CD4-positive, CD25-positive, alpha-beta regulatory T cell (primary cell): Measurements from ENCODE around the gene SLC2A9. TPM values are rescaled to one million over a fixed set of nuclear protein-coding genes. Genes with fewer than 3 reads are reported as not detected.
"Not testable (repeated sequence)": the region's sequence is repeated elsewhere in the genome, so short reads cannot be mapped to it uniquely, and the experiment has no call there.

Experiments
- ATAC-seq, 2 donors: fragments of 150-1000 bp; cut with Tn5 transposase; one replicate each; pipeline ENCODE4 v1.10.0; 2021; ENCODE audit warnings: low read depth in 2 of 2, moderate number of reproducible peaks in 2 of 2, moderate library complexity in 1 of 2
- DNase-seq, 3 donors: peaks; one replicate each; pipeline versions ENCODE4 v3.0.0 to v3.0.0-alpha.2; 2012 to 2022; ENCODE audit warnings: mixed read lengths in 1 of 3
- H3K27ac ChIP-seq: one replicate; pipeline ENCODE4 v1.7.0; 2013; ENCODE audit warnings: mild to moderate bottlenecking, low read length; ENCODE audit not compliant: insufficient read depth, poor library complexity, severe bottlenecking
- H3K27me3 ChIP-seq: one replicate; pipeline ENCODE4 v1.7.0; 2013; ENCODE audit warnings: low read length; ENCODE audit not compliant: control insufficient read depth, insufficient read depth
- H3K36me3 ChIP-seq: one replicate; pipeline ENCODE4 v1.7.0; 2013; ENCODE audit warnings: mild to moderate bottlenecking, low read length, moderate library complexity; ENCODE audit not compliant: control insufficient read depth, insufficient read depth
- H3K4me1 ChIP-seq: 2 replicates; pipeline ENCODE4 v1.7.0; 2013; ENCODE audit warnings: mild to moderate bottlenecking, low read length; ENCODE audit not compliant: insufficient read depth, control insufficient read depth, poor library complexity, severe bottlenecking
- H3K4me3 ChIP-seq: one replicate; pipeline ENCODE4 v1.7.0; 2013; ENCODE audit warnings: low read depth, mild to moderate bottlenecking, low read length, moderate library complexity
- H3K9me3 ChIP-seq, 2 experiments: 1 replicate in 1 of 2; 2 replicates in 1 of 2; pipeline ENCODE4 v1.7.0; 2013; ENCODE audit warnings: low read length in 2 of 2, mild to moderate bottlenecking in 1 of 2, moderate library complexity in 1 of 2; ENCODE audit not compliant: control insufficient read depth in 2 of 2
- H3K27ac Mint-ChIP-seq, 3 donors: one replicate each; pipeline ENCODE4 v1.8.0; 2020 to 2022; ENCODE audit warnings: mild to moderate bottlenecking in 3 of 3, mixed read lengths in 3 of 3, moderate library complexity in 2 of 3
- H3K27me3 Mint-ChIP-seq: one replicate; pipeline ENCODE4 v1.8.0; 2022; ENCODE audit warnings: mild to moderate bottlenecking, mixed read lengths
- H3K36me3 Mint-ChIP-seq: one replicate; pipeline ENCODE4 v1.8.0; 2020; ENCODE audit warnings: mixed read lengths
- H3K4me1 Mint-ChIP-seq, 4 donors: one replicate each; pipeline ENCODE4 v1.8.0; 2020 to 2022; ENCODE audit warnings: mixed read lengths in 4 of 4, mild to moderate bottlenecking in 1 of 4
- H3K4me3 Mint-ChIP-seq, 4 donors: one replicate each; pipeline ENCODE4 v1.8.0; 2020 to 2022; ENCODE audit warnings: mild to moderate bottlenecking in 4 of 4, mixed read lengths in 4 of 4, moderate library complexity in 3 of 4
- H3K9me3 Mint-ChIP-seq, 7 donors: one replicate each; pipeline ENCODE4 v1.8.0; 2020 to 2022; ENCODE audit warnings: mixed read lengths in 7 of 7, mild to moderate bottlenecking in 3 of 7, moderate library complexity in 2 of 7
- polyA plus RNA-seq, 4 donors: library from polyadenylated mRNA; unstranded; fragments of 300-500 nt; fragmentation: Illumina TruSeq; gene quantifications; one replicate each; pipeline ENCODE4 v1.2.3, GENCODE V29; 2021
- total RNA-seq: library from RNA; stranded (reverse); gene quantifications from one replicate; pipeline ENCODE4 v1.2.3, GENCODE V29; 2022

Gene SLC2A9
- total and polyA plus RNA-seq, 5 donors from 2014 or later, result 0.41 to 5.7 (median 0.81) TPM

- ATAC-seq, result no peak
- no peak overlapping the region for H3K4me3 ChIP-seq
- H3K27ac Mint-ChIP-seq, result no peak overlapping the region
Measured at GRCh38 chr4:9988363-9988749, 32.9 kb downstream of the SLC2A9 start.

GRCh38 chr4:9987749-9988362 lies 33.4 kb downstream of the SLC2A9 start:
- H3K4me3 ChIP-seq, result no peak overlapping the region
- no peaks in the 10 kb centered on the region for H3K4me1 ChIP-seq
- ATAC-seq (no peak), DNase-seq (no peak)
- H3K36me3 ChIP-seq, result no peaks in the 10 kb centered on the region
- Mint-ChIP-seq H3K27me3 (no peaks in the 10 kb centered on the region), H3K4me1 (no peaks in the 10 kb centered on the region), H3K36me3 (no peaks in the 10 kb centered on the region), H3K4me3 (no peak overlapping the region), H3K27ac (no peak overlapping the region), H3K9me3 (peaks cover 0 to 3% (median 0%) of the 10 kb centered on the region in 7 donors)
- H3K27me3 ChIP-seq, result no peaks in the 10 kb centered on the region
- no peaks in the 10 kb centered on the region for H3K9me3 ChIP-seq
- H3K27ac ChIP-seq, result no peak overlapping the region

More at GRCh38 chr4:9988363-9988749, 32.9 kb downstream of the SLC2A9 start:
- Histone ChIP-seq H3K4me1 (no peaks in the 10 kb centered on the region), H3K27me3 (no peaks in the 10 kb centered on the region), H3K27ac (no peak overlapping the region), H3K36me3 (no peaks in the 10 kb centered on the region), H3K9me3 (no peaks in the 10 kb centered on the region)
- H3K27me3 Mint-ChIP-seq, result no peaks in the 10 kb centered on the region
- H3K9me3 Mint-ChIP-seq, result peaks cover 0 to 3% (median 0%) of the 10 kb centered on the region in 7 donors
- H3K4me1 Mint-ChIP-seq, result no peaks in the 10 kb centered on the region
- no peak overlapping the region for H3K4me3 Mint-ChIP-seq
- DNase-seq, result no peak
- no peaks in the 10 kb centered on the region for H3K36me3 Mint-ChIP-seq

- no peaks in the 10 kb centered on the region for H3K4me1 Mint-ChIP-seq
- H3K27me3 Mint-ChIP-seq, result no peaks in the 10 kb centered on the region
- peaks cover 0 to 12% (median 0%) of the 10 kb centered on the region in 7 donors for H3K9me3 Mint-ChIP-seq
- H3K36me3 ChIP-seq, result no peaks in the 10 kb centered on the region
- H3K9me3 ChIP-seq, result no peaks in the 10 kb centered on the region
- no peak overlapping the region for H3K4me3 ChIP-seq
- no peak overlapping the region for H3K27ac Mint-ChIP-seq
- H3K27ac ChIP-seq, result no peak overlapping the region
- no peaks in the 10 kb centered on the region for H3K4me1 ChIP-seq
- ATAC-seq (no peak), DNase-seq (no peak)
- no peaks in the 10 kb centered on the region for H3K27me3 ChIP-seq
- no peak overlapping the region for H3K4me3 Mint-ChIP-seq
- H3K36me3 Mint-ChIP-seq, result peaks cover 5% of the 10 kb centered on the region
Measured at GRCh38 chr4:9984621-9985020, 36.7 kb downstream of the SLC2A9 start.

- Histone ChIP-seq H3K36me3 (no peaks in the 10 kb centered on the region), H3K27me3 (no peaks in the 10 kb centered on the region), H3K27ac (no peak overlapping the region), H3K4me3 (no peak overlapping the region), H3K9me3 (no peaks in the 10 kb centered on the region), H3K4me1 (no peaks in the 10 kb centered on the region)
- peaks cover 0 to 12% (median 0%) of the 10 kb centered on the region in 7 donors for H3K9me3 Mint-ChIP-seq
- H3K4me1 Mint-ChIP-seq, result no peaks in the 10 kb centered on the region
- no peak overlapping the region for H3K4me3 Mint-ChIP-seq
- H3K27me3 Mint-ChIP-seq, result no peaks in the 10 kb centered on the region
- H3K36me3 Mint-ChIP-seq, result peaks cover 5% of the 10 kb centered on the region
- ATAC-seq (no peak), DNase-seq (no peak)
- H3K27ac Mint-ChIP-seq, result no peak overlapping the region
Measured at GRCh38 chr4:9983211-9983610, 38.1 kb downstream of the SLC2A9 start.

GRCh38 chr4:9981899-9982298 lies 39.4 kb downstream of the SLC2A9 start:
- peaks cover 0 to 12% (median 0%) of the 10 kb centered on the region in 7 donors for H3K9me3 Mint-ChIP-seq
- not testable (repeated sequence) for H3K36me3 ChIP-seq, H3K4me1 Mint-ChIP-seq, H3K27ac Mint-ChIP-seq, H3K27me3 ChIP-seq, DNase-seq, H3K4me1 ChIP-seq, H3K9me3 ChIP-seq, ATAC-seq, H3K36me3 Mint-ChIP-seq, H3K4me3 ChIP-seq, H3K27me3 Mint-ChIP-seq, H3K4me3 Mint-ChIP-seq, H3K27ac ChIP-seq

GRCh38 chr4:9980898-9981297 lies 40.4 kb downstream of the SLC2A9 start:
- Histone ChIP-seq H3K36me3 (no peaks in the 10 kb centered on the region), H3K9me3 (no peaks in the 10 kb centered on the region), H3K4me3 (no peak overlapping the region), H3K27me3 (no peaks in the 10 kb centered on the region), H3K27ac (no peak overlapping the region), H3K4me1 (no peaks in the 10 kb centered on the region)
- H3K4me1 Mint-ChIP-seq, result no peaks in the 10 kb centered on the region
- no peaks in the 10 kb centered on the region for H3K27me3 Mint-ChIP-seq
- peak overlapping the region in 1 of 3 donors; percentile 9 for H3K27ac Mint-ChIP-seq
- no peak for DNase-seq
- H3K4me3 Mint-ChIP-seq, result no peak overlapping the region
- no peak for ATAC-seq
- peaks cover 5% of the 10 kb centered on the region for H3K36me3 Mint-ChIP-seq
- peaks cover 0 to 12% (median 0%) of the 10 kb centered on the region in 7 donors for H3K9me3 Mint-ChIP-seq

- Histone ChIP-seq H3K4me3 (no peak overlapping the region), H3K4me1 (no peaks in the 10 kb centered on the region), H3K36me3 (no peaks in the 10 kb centered on the region), H3K27me3 (no peaks in the 10 kb centered on the region), H3K27ac (no peak overlapping the region), H3K9me3 (no peaks in the 10 kb centered on the region)
- H3K27ac Mint-ChIP-seq, result no peak overlapping the region
- no peak for DNase-seq
- H3K36me3 Mint-ChIP-seq, result peaks cover 5% of the 10 kb centered on the region
- H3K27me3 Mint-ChIP-seq, result no peaks in the 10 kb centered on the region
- no peak for ATAC-seq
- peaks cover 0 to 12% (median 3%) of the 10 kb centered on the region in 7 donors for H3K9me3 Mint-ChIP-seq
- no peak overlapping the region for H3K4me3 Mint-ChIP-seq
- H3K4me1 Mint-ChIP-seq, result no peaks in the 10 kb centered on the region
Measured at GRCh38 chr4:9979101-9979701, 42.1 kb downstream of the SLC2A9 start.

- DNase-seq (no peak), ATAC-seq (no peak)
- Histone ChIP-seq H3K27me3 (no peaks in the 10 kb centered on the region), H3K4me3 (no peak overlapping the region), H3K36me3 (no peaks in the 10 kb centered on the region), H3K9me3 (no peaks in the 10 kb centered on the region), H3K27ac (no peak overlapping the region), H3K4me1 (no peaks in the 10 kb centered on the region)
- H3K4me1 Mint-ChIP-seq, result peaks cover 0 to 5% (median 0%) of the 10 kb centered on the region in 4 donors
- H3K27ac Mint-ChIP-seq, result no peak overlapping the region
- peaks cover 4% of the 10 kb centered on the region for H3K27me3 Mint-ChIP-seq
- H3K36me3 Mint-ChIP-seq, result peaks cover 5% of the 10 kb centered on the region
- H3K4me3 Mint-ChIP-seq, result no peak overlapping the region
- peaks cover 0 to 19% (median 5%) of the 10 kb centered on the region in 7 donors for H3K9me3 Mint-ChIP-seq
Measured at GRCh38 chr4:9977518-9978031, 43.7 kb downstream of the SLC2A9 start.
